Activated CD8-positive, alpha-beta T cell treated with anti-CD3 and anti-CD28 coated beads, Interleukin-2, amount 10 ng/mL, durations not matched to agents 7 days and 5 days (primary cell): ENCODE measurements around the gene RASSF6. TPM values are rescaled to one million over a fixed set of nuclear protein-coding genes. Genes with fewer than 3 reads are reported as not detected.
"Not testable (repeated sequence)": the region's sequence is repeated elsewhere in the genome, so short reads cannot be mapped to it uniquely, and the experiment has no call there.

Experiments
- ATAC-seq: fragments of 150-1000 bp; cut with Tn5 transposase; one replicate; pipeline ENCODE4 v1.10.0; 2021; ENCODE audit warnings: moderate library complexity
- CTCF ChIA-PET: fragments of 350-600 bp; sonication (Branson Sonifier 250); formaldehyde crosslinking; loops from one replicate; lab custom pipeline; 2021; ENCODE audit warnings: antibody characterized with exemption; lab: Charles Lee
- POLR2A ChIA-PET: fragments of 350-600 bp; sonication (Branson Sonifier 250); formaldehyde crosslinking; loops from one replicate; lab custom pipeline; 2021; ENCODE audit warnings: antibody characterized with exemption; lab: Charles Lee
- DNase-seq: peaks from one replicate; pipeline ENCODE4 v3.0.0-alpha.2; 2020
- H3K27ac Mint-ChIP-seq: one replicate; pipeline ENCODE4 v1.8.0; 2021; ENCODE audit warnings: mild to moderate bottlenecking, mixed read lengths
- H3K27me3 Mint-ChIP-seq: one replicate; pipeline ENCODE4 v1.8.0; 2021; ENCODE audit warnings: low read depth, mixed read lengths
- H3K36me3 Mint-ChIP-seq: one replicate; pipeline ENCODE4 v1.8.0; 2021; ENCODE audit warnings: low read depth, mixed read lengths
- H3K4me1 Mint-ChIP-seq: one replicate; pipeline ENCODE4 v1.8.0; 2021; ENCODE audit warnings: low read depth, mixed read lengths
- H3K4me3 Mint-ChIP-seq: one replicate; pipeline ENCODE4 v1.8.0; 2021; ENCODE audit warnings: mild to moderate bottlenecking, mixed read lengths
- H3K9me3 Mint-ChIP-seq: one replicate; pipeline ENCODE4 v1.8.0; 2022; ENCODE audit warnings: mixed read lengths; ENCODE audit not compliant: insufficient read depth
- total RNA-seq, 2 experiments: library from RNA; stranded (reverse); gene quantifications; one replicate each; pipeline ENCODE4 v1.2.3, GENCODE V29; 2021

Gene RASSF6
- total RNA-seq, 2 experiments from 2014 or later = not detected

- no peak overlapping the region for H3K27ac Mint-ChIP-seq
- no peaks in the 10 kb centered on the region for H3K36me3 Mint-ChIP-seq
- ATAC-seq (no peak), DNase-seq (no peak)
- POLR2A ChIA-PET = no interaction called here
- H3K9me3 Mint-ChIP-seq = no peaks in the 10 kb centered on the region
- no peak overlapping the region for H3K4me3 Mint-ChIP-seq
- CTCF ChIA-PET = no interaction called here
- peaks cover 7% of the 10 kb centered on the region for H3K27me3 Mint-ChIP-seq
- peaks cover 10% of the 10 kb centered on the region for H3K4me1 Mint-ChIP-seq
Measured at GRCh38 chr4:73608689-73609594, 11.3 kb downstream of the RASSF6 start.

- POLR2A ChIA-PET = no interaction called here
- Mint-ChIP-seq H3K4me1 (peaks cover 10% of the 10 kb centered on the region), H3K27me3 (peaks cover 7% of the 10 kb centered on the region), H3K9me3 (no peaks in the 10 kb centered on the region), H3K27ac (no peak overlapping the region), H3K4me3 (no peak overlapping the region), H3K36me3 (no peaks in the 10 kb centered on the region)
- ATAC-seq (no peak), DNase-seq (no peak)
- CTCF ChIA-PET = no interaction called here
Measured at GRCh38 chr4:73607375-73608033, 12.7 kb downstream of the RASSF6 start.

- H3K36me3 Mint-ChIP-seq = no peaks in the 10 kb centered on the region
- H3K4me3 Mint-ChIP-seq = no peak overlapping the region
- no peak overlapping the region for H3K27ac Mint-ChIP-seq
- ChIA-PET CTCF (interaction anchor here (1.5 kb wide), 1 partner anchor 47 kb away, joined by 3 read pairs; no protein-coding TSS in a partner anchor), POLR2A (no interaction called here)
- ATAC-seq = no peak
- H3K4me1 Mint-ChIP-seq = peaks cover 10% of the 10 kb centered on the region
- no peak for DNase-seq
- peaks cover 7% of the 10 kb centered on the region for H3K27me3 Mint-ChIP-seq
- H3K9me3 Mint-ChIP-seq = no peaks in the 10 kb centered on the region
Measured at GRCh38 chr4:73606465-73606974, 13.7 kb downstream of the RASSF6 start.

GRCh38 chr4:73603854-73604584 lies 16.2 kb downstream of the RASSF6 start:
- Mint-ChIP-seq H3K27me3 (no peaks in the 10 kb centered on the region), H3K27ac (no peak overlapping the region), H3K4me3 (no peak overlapping the region), H3K9me3 (no peaks in the 10 kb centered on the region), H3K36me3 (no peaks in the 10 kb centered on the region), H3K4me1 (peaks cover 10% of the 10 kb centered on the region)
- ChIA-PET CTCF (no interaction called here), POLR2A (no interaction called here)
- DNase-seq (no peak), ATAC-seq (no peak)

- H3K36me3 Mint-ChIP-seq = no peaks in the 10 kb centered on the region
- H3K9me3 Mint-ChIP-seq = no peaks in the 10 kb centered on the region
- DNase-seq = no peak
- ChIA-PET CTCF (no interaction called here), POLR2A (no interaction called here)
- peaks cover 10% of the 10 kb centered on the region for H3K4me1 Mint-ChIP-seq
- no peak overlapping the region for H3K27ac Mint-ChIP-seq
- no peaks in the 10 kb centered on the region for H3K27me3 Mint-ChIP-seq
- no peak for ATAC-seq
- no peak overlapping the region for H3K4me3 Mint-ChIP-seq
Measured at GRCh38 chr4:73603271-73603710, 16.9 kb downstream of the RASSF6 start.

GRCh38 chr4:73600954-73601353 lies 19.3 kb downstream of the RASSF6 start:
- H3K4me1 Mint-ChIP-seq = peaks cover under 1% of the 10 kb centered on the region
- no peaks in the 10 kb centered on the region for H3K36me3 Mint-ChIP-seq
- H3K4me3 Mint-ChIP-seq = no peak overlapping the region
- POLR2A ChIA-PET = no interaction called here
- no peaks in the 10 kb centered on the region for H3K27me3 Mint-ChIP-seq
- ATAC-seq (no peak), DNase-seq (no peak)
- H3K27ac Mint-ChIP-seq = no peak overlapping the region
- no peaks in the 10 kb centered on the region for H3K9me3 Mint-ChIP-seq
- CTCF ChIA-PET = no interaction called here

- Mint-ChIP-seq H3K27ac (no peak overlapping the region), H3K4me1 (no peaks in the 10 kb centered on the region), H3K4me3 (no peak overlapping the region), H3K9me3 (no peaks in the 10 kb centered on the region), H3K27me3 (no peaks in the 10 kb centered on the region), H3K36me3 (no peaks in the 10 kb centered on the region)
- POLR2A ChIA-PET = no interaction called here
- no peak for DNase-seq
- CTCF ChIA-PET = no interaction called here
- no peak for ATAC-seq
Measured at GRCh38 chr4:73599182-73599581, 21.1 kb downstream of the RASSF6 start.

- ChIA-PET CTCF (interaction anchor here (1.3 kb wide), 1 partner anchor 24 kb away, joined by 3 read pairs; no protein-coding TSS in a partner anchor), POLR2A (no interaction called here)
- H3K4me1 Mint-ChIP-seq = no peaks in the 10 kb centered on the region
- no peak overlapping the region for H3K4me3 Mint-ChIP-seq
- ATAC-seq (no peak), DNase-seq (no peak)
- H3K27me3 Mint-ChIP-seq = no peaks in the 10 kb centered on the region
- H3K9me3 Mint-ChIP-seq = no peaks in the 10 kb centered on the region
- no peak overlapping the region for H3K27ac Mint-ChIP-seq
- H3K36me3 Mint-ChIP-seq = no peaks in the 10 kb centered on the region
Measured at GRCh38 chr4:73597594-73597993, 22.6 kb downstream of the RASSF6 start.

- H3K27me3 Mint-ChIP-seq, H3K4me3 Mint-ChIP-seq, H3K4me1 Mint-ChIP-seq, H3K9me3 Mint-ChIP-seq, ATAC-seq, DNase-seq, H3K27ac Mint-ChIP-seq, H3K36me3 Mint-ChIP-seq, POLR2A ChIA-PET: not testable (repeated sequence)
- CTCF ChIA-PET = interaction anchor here (1.3 kb wide), 1 partner anchor 24 kb away, joined by 3 read pairs; no protein-coding TSS in a partner anchor
Measured at GRCh38 chr4:73597183-73597582, 23.1 kb downstream of the RASSF6 start.

- Mint-ChIP-seq H3K27me3 (no peaks in the 10 kb centered on the region), H3K4me3 (no peak overlapping the region), H3K36me3 (no peaks in the 10 kb centered on the region), H3K27ac (no peak overlapping the region), H3K4me1 (no peaks in the 10 kb centered on the region), H3K9me3 (no peaks in the 10 kb centered on the region)
- ChIA-PET POLR2A (no interaction called here), CTCF (no interaction called here)
- DNase-seq (no peak), ATAC-seq (no peak)
Measured at GRCh38 chr4:73596001-73596400, 24.2 kb downstream of the RASSF6 start.

GRCh38 chr4:73593631-73594241 lies 26.5 kb downstream of the RASSF6 start:
- Mint-ChIP-seq H3K9me3 (no peaks in the 10 kb centered on the region), H3K4me1 (no peaks in the 10 kb centered on the region), H3K36me3 (no peaks in the 10 kb centered on the region), H3K27me3 (no peaks in the 10 kb centered on the region), H3K27ac (no peak overlapping the region), H3K4me3 (no peak overlapping the region)
- ATAC-seq (no peak), DNase-seq (no peak)
- POLR2A ChIA-PET = no interaction called here
- CTCF ChIA-PET = interaction anchor here (0.7 to 1.2 kb wide), 4 partner anchors 20 to 65 kb away, joined by 3 read pairs; no protein-coding TSS in a partner anchor
